Right lobe of liver (tissue), 4 donors: ENCODE data around the gene TIGD1.

Source experiments
- CTCF ChIP-seq, 4 donors: fragments of 200-600 bp in 3 of 4; fragments of 450-650 bp in 1 of 4; IDR thresholded peaks; one replicate each; pipeline versions ENCODE4 v1.5.1 to v1.8.0; 2016 to 2022; ENCODE audit warnings: antibody characterized with exemption in 4 of 4, mild to moderate bottlenecking in 2 of 4
- POLR2A ChIP-seq: fragments of 450-650 bp; IDR thresholded peaks from one replicate; pipeline ENCODE4 v1.6.1; 2017; ENCODE audit warnings: antibody characterized with exemption, mild to moderate bottlenecking
- donor health status: DM: no; HTN: no; CAD: no.
- donor health status: DM: no; HTN: no; CAD: no.
- donor health status: DM: no; HTN: yes; CAD: no.

DNA sequence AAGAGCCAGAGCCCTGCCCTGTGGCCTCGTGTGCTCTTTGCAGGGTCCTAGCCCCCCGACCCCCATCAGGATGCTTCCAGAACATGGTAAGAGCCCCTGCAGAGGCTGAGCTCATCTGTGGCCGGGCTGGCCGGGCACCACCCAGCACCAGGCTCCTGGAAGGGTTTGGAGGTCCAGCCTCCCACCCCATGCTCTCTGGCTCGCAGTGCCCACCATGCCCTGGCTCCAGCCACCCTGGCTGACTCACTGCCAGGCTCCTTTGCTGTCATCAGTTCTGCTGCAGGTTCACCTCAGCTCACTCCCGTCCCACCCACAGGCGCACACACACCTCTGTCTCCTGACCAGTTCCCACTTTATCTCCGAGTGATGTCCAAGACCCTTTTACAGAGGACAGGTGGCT is 37.7 kb upstream of the TIGD1 start:
- TF ChIP-seq CTCF (IDR thresholded peaks at IDR 0.05) = no peak
- TF ChIP-seq POLR2A = no peak
